BE2C (cell line): ENCODE results near the gene ZW10. TPM values are rescaled to one million over a fixed set of nuclear protein-coding genes. Genes with fewer than 3 reads are reported as not detected.
A peak's percentile ranks its signal among the peaks of the same experiment; 100 is the strongest.

Source experiments
- DNase-seq: peaks from one replicate; pipeline ENCODE4 v3.0.0-alpha.2; 2020
- H3K27me3 ChIP-seq: fragments of 250-450 bp; sonication (Bioruptor Pico); 2 replicates; pipeline ENCODE4 v1.5.1; 2020; ENCODE audit warnings: mild to moderate bottlenecking
- H3K36me3 ChIP-seq: fragments of 250-450 bp; sonication (Bioruptor Pico); 2 replicates; pipeline ENCODE4 v1.5.1; 2020; ENCODE audit warnings: mild to moderate bottlenecking
- H3K4me1 ChIP-seq: fragments of 250-450 bp; sonication (Bioruptor Pico); 2 replicates; pipeline ENCODE4 v1.5.1; 2020
- H3K4me3 ChIP-seq: 2 replicates; pipeline ENCODE4 v1.5.1; 2011; ENCODE audit warnings: low read depth, low read length
- H3K9me3 ChIP-seq: fragments of 250-450 bp; sonication (Bioruptor Pico); 2 replicates; pipeline ENCODE4 v1.5.1; 2020
- CTCF ChIP-seq: IDR thresholded peaks from 2 replicates; pipeline ENCODE4 v1.5.1; 2012; ENCODE audit warnings: mild to moderate bottlenecking, low read depth, low read length
- polyA plus RNA-seq: library from polyadenylated mRNA; unstranded; fragments of >200 nt; gene quantifications from one replicate; pipeline ENCODE4 v1.2.1, GENCODE V29; 2012; ENCODE audit warnings: low read depth, missing spikeins; ENCODE audit not compliant: insufficient read length, insufficient read depth

Gene ZW10, protein sequence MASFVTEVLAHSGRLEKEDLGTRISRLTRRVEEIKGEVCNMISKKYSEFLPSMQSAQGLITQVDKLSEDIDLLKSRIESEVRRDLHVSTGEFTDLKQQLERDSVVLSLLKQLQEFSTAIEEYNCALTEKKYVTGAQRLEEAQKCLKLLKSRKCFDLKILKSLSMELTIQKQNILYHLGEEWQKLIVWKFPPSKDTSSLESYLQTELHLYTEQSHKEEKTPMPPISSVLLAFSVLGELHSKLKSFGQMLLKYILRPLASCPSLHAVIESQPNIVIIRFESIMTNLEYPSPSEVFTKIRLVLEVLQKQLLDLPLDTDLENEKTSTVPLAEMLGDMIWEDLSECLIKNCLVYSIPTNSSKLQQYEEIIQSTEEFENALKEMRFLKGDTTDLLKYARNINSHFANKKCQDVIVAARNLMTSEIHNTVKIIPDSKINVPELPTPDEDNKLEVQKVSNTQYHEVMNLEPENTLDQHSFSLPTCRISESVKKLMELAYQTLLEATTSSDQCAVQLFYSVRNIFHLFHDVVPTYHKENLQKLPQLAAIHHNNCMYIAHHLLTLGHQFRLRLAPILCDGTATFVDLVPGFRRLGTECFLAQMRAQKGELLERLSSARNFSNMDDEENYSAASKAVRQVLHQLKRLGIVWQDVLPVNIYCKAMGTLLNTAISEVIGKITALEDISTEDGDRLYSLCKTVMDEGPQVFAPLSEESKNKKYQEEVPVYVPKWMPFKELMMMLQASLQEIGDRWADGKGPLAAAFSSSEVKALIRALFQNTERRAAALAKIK
- polyA plus RNA-seq: 12.3 TPM

GRCh38 chr11:113773416-113774173 is at the start of gene ZW10:
Gene ZW10 (minus strand): TSS chr11:113773692. CDS start chr11:113773666, 26 bp downstream.
- TF ChIP-seq CTCF: peak; percentile 87
- Histone ChIP-seq H3K9me3 (no peaks in the 10 kb centered on the region), H3K27me3 (no peaks in the 10 kb centered on the region), H3K4me1 (peaks cover 5% of the 10 kb centered on the region), H3K4me3 (peak within 1 kb of the TSS; percentile 96), H3K36me3 (peaks cover 9% of the 10 kb centered on the region)
- peak; percentile 98 for DNase-seq

DNA sequence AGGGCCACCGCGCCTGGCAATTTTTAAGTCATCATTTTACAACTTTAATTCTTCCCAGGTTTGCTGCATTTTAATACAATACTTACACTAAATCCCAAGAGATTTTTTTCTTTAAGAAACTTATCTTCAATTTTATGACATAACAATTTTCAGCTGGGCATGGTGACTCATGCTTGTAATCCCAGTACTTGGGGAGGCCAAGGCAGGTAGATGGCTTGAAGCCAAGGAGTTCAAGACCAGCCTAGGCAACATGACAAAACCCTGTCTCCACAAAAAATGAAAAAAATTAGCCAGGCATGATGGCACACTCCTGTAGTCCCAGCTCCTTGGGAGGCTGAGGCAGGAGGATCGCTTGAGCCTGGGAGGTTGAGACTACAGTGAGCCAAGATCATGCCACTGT is 44.9 kb upstream of the ZW10 start:
- Histone ChIP-seq H3K36me3 (peaks cover 6% of the 10 kb centered on the region), H3K4me3 (no peak overlapping the region), H3K4me1 (no peaks in the 10 kb centered on the region), H3K9me3 (no peaks in the 10 kb centered on the region), H3K27me3 (no peaks in the 10 kb centered on the region)
- no peak for DNase-seq
- no peak for TF ChIP-seq CTCF

DNA sequence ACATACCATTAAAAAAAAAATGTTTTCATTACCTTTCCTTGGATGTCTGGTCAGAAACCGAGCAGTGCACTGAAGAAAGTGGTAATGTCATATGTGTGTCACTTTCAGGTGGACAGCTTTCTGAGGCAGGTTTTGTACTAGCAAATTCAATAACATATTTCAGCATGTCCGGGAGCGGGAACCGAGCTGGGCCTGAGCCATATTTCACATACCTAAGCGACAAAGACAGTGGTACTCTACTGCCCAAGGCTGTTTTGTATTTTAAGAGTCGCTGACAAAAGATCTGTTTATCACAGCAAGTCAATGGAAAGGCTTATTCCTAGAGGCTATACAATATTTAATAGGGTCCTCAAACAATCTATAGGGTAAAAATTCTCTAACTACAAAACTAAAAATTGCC is 44.1 kb upstream of the ZW10 start:
- Histone ChIP-seq H3K27me3 (no peaks in the 10 kb centered on the region), H3K4me1 (no peaks in the 10 kb centered on the region), H3K4me3 (no peak overlapping the region), H3K9me3 (no peaks in the 10 kb centered on the region), H3K36me3 (peaks cover 8% of the 10 kb centered on the region)
- DNase-seq: no peak
- TF ChIP-seq CTCF: no peak

DNA sequence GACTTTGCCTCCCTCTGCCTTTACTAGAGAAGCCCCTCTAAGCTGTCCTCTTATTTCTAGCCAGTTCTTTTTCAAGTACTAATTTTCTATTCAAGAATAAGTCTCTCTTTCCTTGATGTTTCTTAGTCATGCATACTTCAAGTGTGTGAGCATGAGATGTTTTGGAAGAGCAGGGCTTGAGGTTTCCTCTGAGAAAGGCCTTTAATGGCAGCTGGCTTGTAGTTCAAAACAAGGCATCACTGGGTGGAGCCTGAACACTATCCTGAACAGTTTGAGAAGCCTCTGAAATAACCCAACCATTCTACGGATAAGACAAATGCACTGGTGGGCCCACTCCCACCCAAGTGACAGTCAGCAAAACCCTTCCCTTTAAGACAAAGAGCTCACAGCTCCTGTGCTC is 43.7 kb upstream of the ZW10 start:
- H3K27me3 ChIP-seq: no peaks in the 10 kb centered on the region
- no peak for DNase-seq
- H3K9me3 ChIP-seq: no peaks in the 10 kb centered on the region
- H3K4me3 ChIP-seq: no peak overlapping the region
- no peaks in the 10 kb centered on the region for H3K4me1 ChIP-seq
- peaks cover 8% of the 10 kb centered on the region for H3K36me3 ChIP-seq
- TF ChIP-seq CTCF: no peak

- no peak for TF ChIP-seq CTCF
- no peaks in the 10 kb centered on the region for H3K27me3 ChIP-seq
- H3K4me1 ChIP-seq: no peaks in the 10 kb centered on the region
- no peak overlapping the region for H3K4me3 ChIP-seq
- no peak for DNase-seq
- H3K9me3 ChIP-seq: no peaks in the 10 kb centered on the region
- peaks cover 8% of the 10 kb centered on the region; the same call in 1 of the 2 replicates for H3K36me3 ChIP-seq
These were observed 40.7 kb upstream of the ZW10 start for GRCh38 chr11:113814181-113814580.
